ENCODE data around the gene RADX. TPM values are rescaled to one million over a fixed set of nuclear protein-coding genes. Genes with fewer than 3 reads are reported as not detected.

The RADX gene
- total and polyA plus RNA-seq, 5 donors from 2014 or later, result 0.81 to 12.4 (median 1.9) TPM

Other genes with a start within 250 kb of the RADX start
- gene RNF128, start 114.7 kb downstream of the RADX start, total RNA-seq, result not detected
- gene RNF128, start 114.7 kb downstream of the RADX start, polyA plus RNA-seq, result not detected
- gene TBC1D8B, start 190.7 kb downstream of the RADX start, total RNA-seq, result 0.17 TPM
- gene TBC1D8B, start 190.7 kb downstream of the RADX start, polyA plus RNA-seq, result under 1 TPM in 2 of 4 donors, not detected in 2; 0.03 to 0.05 TPM